ENCODE results near the gene DMAC1. TPM values are rescaled to one million over a fixed set of nuclear protein-coding genes. Genes with fewer than 3 reads are reported as not detected.
A peak's percentile ranks its signal among the peaks of the same experiment; 100 is the strongest.

The DMAC1 gene
- 62.8 TPM for polyA plus RNA-seq (2013, experiment 1 of 2)
- polyA plus RNA-seq (2013, experiment 2 of 2): 70.2 TPM

GRCh38 chr9:7799234-7799943, at the start of gene DMAC1:
DMAC1 (minus strand) TSS chr9:7799778; CDS start chr9:7799734, 44 bp downstream.
- Histone ChIP-seq H3K18ac (ENCODE audit: low read depth in 1 of 2, low read length in 2 of 2) (peak within 1 kb of the TSS; percentile 94 to 98), H3K4ac (ENCODE audit: low read depth in 1 of 2, low read length in 2 of 2) (peak within 1 kb of the TSS in 1 of 2 experiments; percentile 98), H3K79me1 (replicated peaks; ENCODE audit: low read length, poor library complexity, severe bottlenecking) (peaks cover 9% of the 10 kb centered on the region), H2AFZ (ENCODE audit: low read depth, low read length) (peak within 1 kb of the TSS; percentile 100), H2AK5ac (ENCODE audit: low read length, severe bottlenecking) (no peak within 1 kb of the TSS), H3K27ac (ENCODE audit: low read length, poor library complexity, severe bottlenecking) (peak within 1 kb of the TSS; percentile 33), H4K91ac (ENCODE audit: low read length) (peak within 1 kb of the TSS; percentile 84), H3K36me3 (ENCODE audit: control insufficient read depth in 1 of 2, insufficient read depth in 2 of 2, low read depth in 1 of 2, low read length in 2 of 2) (peaks cover 0 to 31% of the 10 kb centered on the region in 2 experiments), H2BK120ac (ENCODE audit: low read depth, low read length) (no peak within 1 kb of the TSS), H3K9ac (ENCODE audit: low read length) (peak within 1 kb of the TSS; percentile 91), H2BK12ac (ENCODE audit: low read length in 2 of 2) (peak within 1 kb of the TSS in 1 of 2 experiments; percentile 73), H2BK5ac (ENCODE audit: low read depth, low read length, poor library complexity, severe bottlenecking) (peak within 1 kb of the TSS; percentile 92), H3K9me3 (ENCODE audit: control insufficient read depth, low read length) (no peaks in the 10 kb centered on the region), H3K4me3 (ENCODE audit: insufficient read depth in 1 of 2, low read depth in 1 of 2, low read length in 2 of 2) (peak within 1 kb of the TSS; percentile 84 to 98), H3K14ac (ENCODE audit: low read length in 2 of 2) (peak within 1 kb of the TSS in 1 of 2 experiments; percentile 97), H3K4me2 (ENCODE audit: low read length, poor library complexity, severe bottlenecking) (peak within 1 kb of the TSS; percentile 82), H4K8ac (ENCODE audit: low read length) (peak within 1 kb of the TSS; percentile 98), H3K23ac (ENCODE audit: low read length in 2 of 2) (peak within 1 kb of the TSS in 1 of 2 experiments; percentile 72), H2BK15ac (ENCODE audit: low read depth, poor library complexity, severe bottlenecking) (peak within 1 kb of the TSS; percentile 97), H3K27me3 (ENCODE audit: control insufficient read depth in 1 of 2, insufficient read depth in 1 of 2, low read length in 2 of 2) (no peaks in the 10 kb centered on the region), H3K4me1 (ENCODE audit: control insufficient read depth, insufficient read depth, low read depth, low read length) (peaks cover 2% of the 10 kb centered on the region)
- DNase-seq: peak; percentile 81
- under 1% methylated on average over 46 of the region's 46 CpGs for WGBS

GRCh38 chr9:7849362-7849761, 49.8 kb upstream of the DMAC1 start:
- no peaks in the 10 kb centered on the region for H3K27me3 ChIP-seq (ENCODE audit: control insufficient read depth in 1 of 2, insufficient read depth in 1 of 2, low read length in 2 of 2)
- no peak overlapping the region for H2BK120ac ChIP-seq (ENCODE audit: low read depth, low read length)
- H2BK15ac ChIP-seq (ENCODE audit: low read depth, poor library complexity, severe bottlenecking): no peak overlapping the region
- no peak for DNase-seq
- WGBS: 71% methylated on average over 1 of the region's 1 CpG
- H3K4me1 ChIP-seq (ENCODE audit: control insufficient read depth, insufficient read depth, low read depth, low read length): no peaks in the 10 kb centered on the region
- no peaks in the 10 kb centered on the region for H3K79me1 ChIP-seq (replicated peaks; ENCODE audit: low read length, poor library complexity, severe bottlenecking)
- H3K4me2 ChIP-seq (ENCODE audit: low read length, poor library complexity, severe bottlenecking): no peak overlapping the region
- H2BK5ac ChIP-seq (ENCODE audit: low read depth, low read length, poor library complexity, severe bottlenecking): no peak overlapping the region
- no peak overlapping the region for H4K91ac ChIP-seq (ENCODE audit: low read length)
- H4K8ac ChIP-seq (ENCODE audit: low read length): no peak overlapping the region
- H2AK5ac ChIP-seq (ENCODE audit: low read length, severe bottlenecking): no peak overlapping the region
- no peak overlapping the region for H3K18ac ChIP-seq (ENCODE audit: low read depth in 1 of 2, low read length in 2 of 2)
- H3K4ac ChIP-seq (ENCODE audit: low read depth in 1 of 2, low read length in 2 of 2): no peak overlapping the region
- H2AFZ ChIP-seq (ENCODE audit: low read depth, low read length): no peak overlapping the region
- no peak overlapping the region for H3K14ac ChIP-seq (ENCODE audit: low read length in 2 of 2)
- no peaks in the 10 kb centered on the region for H3K36me3 ChIP-seq (ENCODE audit: control insufficient read depth in 1 of 2, insufficient read depth in 2 of 2, low read depth in 1 of 2, low read length in 2 of 2)
- H3K4me3 ChIP-seq (ENCODE audit: insufficient read depth in 1 of 2, low read depth in 1 of 2, low read length in 2 of 2): no peak overlapping the region
- H2BK12ac ChIP-seq (ENCODE audit: low read length in 2 of 2): no peak overlapping the region
- no peak overlapping the region for H3K27ac ChIP-seq (ENCODE audit: low read length, poor library complexity, severe bottlenecking)
- H3K9me3 ChIP-seq (ENCODE audit: control insufficient read depth, low read length): no peaks in the 10 kb centered on the region
- H3K23ac ChIP-seq (ENCODE audit: low read length in 2 of 2): no peak overlapping the region
- H3K9ac ChIP-seq (ENCODE audit: low read length): no peak overlapping the region

- Histone ChIP-seq H3K27me3 (ENCODE audit: control insufficient read depth in 1 of 2, insufficient read depth in 1 of 2, low read length in 2 of 2) (no peaks in the 10 kb centered on the region), H2BK15ac (ENCODE audit: low read depth, poor library complexity, severe bottlenecking) (no peak overlapping the region), H3K27ac (ENCODE audit: low read length, poor library complexity, severe bottlenecking) (no peak overlapping the region), H3K4me3 (ENCODE audit: insufficient read depth in 1 of 2, low read depth in 1 of 2, low read length in 2 of 2) (no peak overlapping the region), H3K4me1 (ENCODE audit: control insufficient read depth, insufficient read depth, low read depth, low read length) (no peaks in the 10 kb centered on the region), H3K14ac (ENCODE audit: low read length in 2 of 2) (no peak overlapping the region), H2AFZ (ENCODE audit: low read depth, low read length) (no peak overlapping the region), H3K9ac (ENCODE audit: low read length) (no peak overlapping the region), H2BK120ac (ENCODE audit: low read depth, low read length) (no peak overlapping the region), H3K36me3 (ENCODE audit: control insufficient read depth in 1 of 2, insufficient read depth in 2 of 2, low read depth in 1 of 2, low read length in 2 of 2) (no peaks in the 10 kb centered on the region), H3K4ac (ENCODE audit: low read depth in 1 of 2, low read length in 2 of 2) (no peak overlapping the region), H3K9me3 (ENCODE audit: control insufficient read depth, low read length) (no peaks in the 10 kb centered on the region), H3K4me2 (ENCODE audit: low read length, poor library complexity, severe bottlenecking) (no peak overlapping the region), H3K23ac (ENCODE audit: low read length in 2 of 2) (no peak overlapping the region), H4K91ac (ENCODE audit: low read length) (no peak overlapping the region), H3K18ac (ENCODE audit: low read depth in 1 of 2, low read length in 2 of 2) (no peak overlapping the region), H3K79me1 (replicated peaks; ENCODE audit: low read length, poor library complexity, severe bottlenecking) (no peaks in the 10 kb centered on the region), H4K8ac (ENCODE audit: low read length) (no peak overlapping the region), H2BK12ac (ENCODE audit: low read length in 2 of 2) (no peak overlapping the region), H2BK5ac (ENCODE audit: low read depth, low read length, poor library complexity, severe bottlenecking) (no peak overlapping the region), H2AK5ac (ENCODE audit: low read length, severe bottlenecking) (no peak overlapping the region)
- no peak for DNase-seq
- WGBS: 95% methylated on average over 3 of the region's 4 CpGs
Observed at GRCh38 chr9:7848498-7848897, 48.9 kb upstream of the DMAC1 start.

- WGBS: 57% methylated on average over 3 of the region's 3 CpGs
- Histone ChIP-seq H4K91ac (ENCODE audit: low read length) (no peak overlapping the region), H3K14ac (ENCODE audit: low read length in 2 of 2) (no peak overlapping the region)
Observed at GRCh38 chr9:7844242-7844641, 44.7 kb upstream of the DMAC1 start.

More at GRCh38 chr9:7844242-7844641, 44.7 kb upstream of the DMAC1 start:
- Histone ChIP-seq H2BK12ac (ENCODE audit: low read length in 2 of 2) (no peak overlapping the region), H2BK15ac (ENCODE audit: low read depth, poor library complexity, severe bottlenecking) (no peak overlapping the region), H3K23ac (ENCODE audit: low read length in 2 of 2) (no peak overlapping the region), H2BK5ac (ENCODE audit: low read depth, low read length, poor library complexity, severe bottlenecking) (no peak overlapping the region), H3K27ac (ENCODE audit: low read length, poor library complexity, severe bottlenecking) (no peak overlapping the region), H4K8ac (ENCODE audit: low read length) (no peak overlapping the region), H3K9me3 (ENCODE audit: control insufficient read depth, low read length) (no peaks in the 10 kb centered on the region), H3K4me2 (ENCODE audit: low read length, poor library complexity, severe bottlenecking) (no peak overlapping the region), H3K36me3 (ENCODE audit: control insufficient read depth in 1 of 2, insufficient read depth in 2 of 2, low read depth in 1 of 2, low read length in 2 of 2) (no peaks in the 10 kb centered on the region), H2AK5ac (ENCODE audit: low read length, severe bottlenecking) (no peak overlapping the region), H3K4ac (ENCODE audit: low read depth in 1 of 2, low read length in 2 of 2) (no peak overlapping the region), H2AFZ (ENCODE audit: low read depth, low read length) (no peak overlapping the region), H3K18ac (ENCODE audit: low read depth in 1 of 2, low read length in 2 of 2) (no peak overlapping the region), H3K4me1 (ENCODE audit: control insufficient read depth, insufficient read depth, low read depth, low read length) (no peaks in the 10 kb centered on the region), H3K4me3 (ENCODE audit: insufficient read depth in 1 of 2, low read depth in 1 of 2, low read length in 2 of 2) (no peak overlapping the region), H3K27me3 (ENCODE audit: control insufficient read depth in 1 of 2, insufficient read depth in 1 of 2, low read length in 2 of 2) (no peaks in the 10 kb centered on the region), H3K79me1 (replicated peaks; ENCODE audit: low read length, poor library complexity, severe bottlenecking) (no peaks in the 10 kb centered on the region), H2BK120ac (ENCODE audit: low read depth, low read length) (no peak overlapping the region), H3K9ac (ENCODE audit: low read length) (no peak overlapping the region)
- DNase-seq: peak; percentile 12

All from mesenchymal stem cell (in vitro differentiated cells and primary cell).